ENCODE results near the gene RPL27.

- TF ChIP-seq EZH2 (IDR thresholded peaks at IDR 0.05), result no peak
- TF ChIP-seq POLR2AphosphoS5 (IDR thresholded peaks at IDR 0.05; ENCODE audit: borderline replicate concordance, low read depth, low read length), result no peak
Observed at GRCh38 chr17:42971589-42971988, 26.6 kb upstream of the RPL27 start.

All from SK-N-MC (cell line).